SK-N-SH treated with all-trans-retinoic acid at 6 μM for 48 hours (cell line): ENCODE measurements around the gene MCEE.

Source experiments
- ATAC-seq: fragments of 200-7000 bp; cut with Tn5 transposase; 3 replicates; pipeline ENCODE4 v1.9.1; 2020; ENCODE audit warnings: mild to moderate bottlenecking, moderate library complexity
- BACH2 ChIP-seq: fragments of 250-450 bp; sonication (Bioruptor Pico); IDR thresholded peaks from 2 replicates; pipeline ENCODE4 v1.9.0; 2021; ENCODE audit warnings: mild to moderate bottlenecking, borderline replicate concordance
- CREB5 ChIP-seq: fragments of 250-450 bp; sonication (Bioruptor Pico); IDR thresholded peaks from 2 replicates; pipeline ENCODE4 v1.5.1; 2020; ENCODE audit warnings: low read depth, mild to moderate bottlenecking, moderate library complexity
- CSDC2 ChIP-seq: fragments of 250-450 bp; sonication (Bioruptor Pico); IDR thresholded peaks from 2 replicates; pipeline ENCODE4 v1.5.0; 2020; ENCODE audit warnings: mild to moderate bottlenecking, moderate library complexity
- CSRNP3 ChIP-seq: fragments of 250-450 bp; sonication (Bioruptor Pico); IDR thresholded peaks from 2 replicates; pipeline ENCODE4 v1.5.1; 2021; ENCODE audit warnings: mild to moderate bottlenecking, moderate library complexity
- ESRRG ChIP-seq: fragments of 250-450 bp; sonication (Bioruptor Pico); IDR thresholded peaks from 2 replicates; pipeline ENCODE4 v1.6.1; 2021; ENCODE audit warnings: mild to moderate bottlenecking
- GLIS3 ChIP-seq: fragments of 250-450 bp; sonication (Bioruptor Pico); IDR thresholded peaks from 2 replicates; pipeline ENCODE4 v1.5.0; 2020; ENCODE audit warnings: mild to moderate bottlenecking, moderate library complexity
- ISL1 ChIP-seq: fragments of 250-450 bp; sonication (Bioruptor Pico); IDR thresholded peaks from 2 replicates; pipeline ENCODE4 v2.1.2; 2022; ENCODE audit warnings: mild to moderate bottlenecking, moderate library complexity
- OSR1 ChIP-seq: fragments of 250-450 bp; sonication (Bioruptor Pico); IDR thresholded peaks from 2 replicates; pipeline ENCODE4 v1.8.0; 2022; ENCODE audit warnings: moderate library complexity, mild to moderate bottlenecking, inconsistent platforms
- PATZ1 ChIP-seq: fragments of 250-450 bp; sonication (Bioruptor Pico); IDR thresholded peaks from 2 replicates; pipeline ENCODE4 v1.8.0; 2020; ENCODE audit warnings: mild to moderate bottlenecking, moderate library complexity, borderline replicate concordance
- POU6F1 ChIP-seq: fragments of 250-450 bp; sonication (Bioruptor Pico); IDR thresholded peaks from 2 replicates; pipeline ENCODE4 v1.8.0; 2021; ENCODE audit warnings: low read depth, mild to moderate bottlenecking, moderate library complexity, borderline replicate concordance
- PPARA ChIP-seq: fragments of 250-450 bp; sonication (Bioruptor Pico); IDR thresholded peaks from 2 replicates; pipeline ENCODE4 v1.5.0; 2020; ENCODE audit warnings: mild to moderate bottlenecking, borderline replicate concordance
- RARB ChIP-seq: fragments of 250-450 bp; sonication (Bioruptor Pico); IDR thresholded peaks from 2 replicates; pipeline ENCODE4 v1.8.0; 2021; ENCODE audit warnings: mild to moderate bottlenecking, moderate library complexity
- SNAI2 ChIP-seq: fragments of 250-450 bp; sonication (Bioruptor Pico); IDR thresholded peaks from 2 replicates; pipeline ENCODE4 v1.5.0; 2020; ENCODE audit warnings: mild to moderate bottlenecking, moderate library complexity
- TCF4 ChIP-seq: fragments of 250-450 bp; sonication (Bioruptor Pico); IDR thresholded peaks from 2 replicates; pipeline ENCODE4 v1.8.0; 2021; ENCODE audit warnings: mild to moderate bottlenecking, moderate library complexity, borderline replicate concordance
- TOX ChIP-seq: fragments of 250-450 bp; sonication (Bioruptor Pico); IDR thresholded peaks from 2 replicates; pipeline ENCODE4 v1.8.0; 2021; ENCODE audit warnings: mild to moderate bottlenecking, moderate library complexity, borderline replicate concordance
- TSHZ2 ChIP-seq: fragments of 250-450 bp; sonication (Bioruptor Pico); IDR thresholded peaks from 2 replicates; pipeline ENCODE4 v1.5.0; 2020; ENCODE audit warnings: mild to moderate bottlenecking, moderate library complexity
- ZFP3 ChIP-seq: fragments of 250-450 bp; sonication (Bioruptor Pico); IDR thresholded peaks from 2 replicates; pipeline ENCODE4 v1.5.0; 2020; ENCODE audit warnings: mild to moderate bottlenecking, moderate library complexity
- ZFP30 ChIP-seq: fragments of 450-650 bp; formaldehyde crosslinking; IDR thresholded peaks from 2 replicates; pipeline ENCODE4 v1.5.0; 2022; ENCODE audit warnings: mild to moderate bottlenecking, moderate library complexity
- ZNF565 ChIP-seq: fragments of 450-650 bp; formaldehyde crosslinking; conservative IDR thresholded peaks from 2 replicates; pipeline ENCODE4 v1.5.0; 2020; ENCODE audit warnings: low read depth, mild to moderate bottlenecking, moderate library complexity
- ZNF8 ChIP-seq: fragments of 450-650 bp; formaldehyde crosslinking; IDR thresholded peaks from 2 replicates; pipeline ENCODE4 v1.5.0; 2020; ENCODE audit warnings: mild to moderate bottlenecking, moderate library complexity

The MCEE gene

GRCh38 chr2:71143782-71144181 lies 13.8 kb upstream of the MCEE start:
- no peak for ATAC-seq
- TF ChIP-seq PPARA (CRISPR knock-in tag) (no peak), CREB5 (CRISPR knock-in tag) (no peak)

GRCh38 chr2:71136174-71136573 lies 6.1 kb upstream of the MCEE start:
- no peak for ATAC-seq
- TF ChIP-seq ESRRG: no peak
- no peak for TF ChIP-seq ISL1 (CRISPR knock-in tag)
- no peak for TF ChIP-seq GLIS3 (CRISPR knock-in tag)
- no peak for TF ChIP-seq BACH2
- no peak for TF ChIP-seq TOX (CRISPR knock-in tag)
- no peak for TF ChIP-seq TSHZ2 (CRISPR knock-in tag)
- no peak for TF ChIP-seq POU6F1
- no peak for TF ChIP-seq ZFP30
- TF ChIP-seq SNAI2 (CRISPR knock-in tag): no peak
- TF ChIP-seq ZFP3 (CRISPR knock-in tag): no peak
- no peak for TF ChIP-seq PATZ1 (CRISPR knock-in tag)
- no peak for TF ChIP-seq CSRNP3 (CRISPR knock-in tag)
- no peak for TF ChIP-seq PPARA (CRISPR knock-in tag)
- no peak for TF ChIP-seq TCF4 (CRISPR knock-in tag)
- TF ChIP-seq CSDC2 (CRISPR knock-in tag): no peak
- TF ChIP-seq OSR1 (CRISPR knock-in tag): no peak
- no peak for TF ChIP-seq ZNF565 (CRISPR knock-in tag)
- TF ChIP-seq CREB5 (CRISPR knock-in tag): no peak
- TF ChIP-seq RARB: no peak
- no peak for TF ChIP-seq ZNF8 (CRISPR knock-in tag)

- TF ChIP-seq ZNF565 (CRISPR knock-in tag) (no peak), BACH2 (no peak), CSRNP3 (CRISPR knock-in tag) (no peak), OSR1 (CRISPR knock-in tag) (no peak), ZNF8 (CRISPR knock-in tag) (no peak), TCF4 (CRISPR knock-in tag) (no peak), SNAI2 (CRISPR knock-in tag) (no peak), TOX (CRISPR knock-in tag) (no peak), TSHZ2 (CRISPR knock-in tag) (no peak), ESRRG (no peak), GLIS3 (CRISPR knock-in tag) (no peak), PPARA (CRISPR knock-in tag) (no peak)
- TF ChIP-seq, all 23 proteins: peak for 0
- ATAC-seq: no peak
Observed at GRCh38 chr2:71133603-71134002, 3.6 kb upstream of the MCEE start.
